CD4-positive, alpha-beta T cell treated with Interleukin-15 for 1 hour (primary cell): ENCODE measurements around the gene VTA1.
"Not testable (repeated sequence)": the region's sequence is repeated elsewhere in the genome, so short reads cannot be mapped to it uniquely, and the experiment has no call there.

Experiments
- DNase-seq: peaks from one replicate; pipeline ENCODE4 v3.0.0-alpha.2; 2020

VTA1 gene

GRCh38 chr6:142229518-142230270 is 82.6 kb downstream of the VTA1 start:
- not testable (repeated sequence) for DNase-seq

- peak; percentile 51 for DNase-seq
Observed at GRCh38 chr6:142232206-142233044, 85.4 kb downstream of the VTA1 start.

GRCh38 chr6:142233945-142234682 is 87.1 kb downstream of the VTA1 start:
- no peak for DNase-seq

- DNase-seq, result no peak
Observed at GRCh38 chr6:142235272-142235671, 88.2 kb downstream of the VTA1 start.

GRCh38 chr6:142235791-142236190 is 88.7 kb downstream of the VTA1 start:
- no peak for DNase-seq

GRCh38 chr6:142236691-142237090 is 89.6 kb downstream of the VTA1 start:
- DNase-seq, result no peak

- no peak for DNase-seq
Observed at GRCh38 chr6:142238881-142239280, 91.8 kb downstream of the VTA1 start.

- DNase-seq, result no peak
Observed at GRCh38 chr6:142240179-142240578, 93.1 kb downstream of the VTA1 start.

- DNase-seq, result no peak
Observed at GRCh38 chr6:142241061-142241460, 94.0 kb downstream of the VTA1 start.

- DNase-seq, result no peak
Observed at GRCh38 chr6:142242269-142242668, 95.2 kb downstream of the VTA1 start.

- no peak for DNase-seq
Observed at GRCh38 chr6:142246960-142247359, 99.9 kb downstream of the VTA1 start.

GRCh38 chr6:142249266-142249665 is 102.2 kb downstream of the VTA1 start:
- DNase-seq, result no peak

GRCh38 chr6:142251930-142252445 is 104.9 kb downstream of the VTA1 start:
- DNase-seq, result no peak

- DNase-seq, result no peak
Observed at GRCh38 chr6:142254513-142254912, 107.5 kb downstream of the VTA1 start.

GRCh38 chr6:142255785-142256184 is 108.7 kb downstream of the VTA1 start:
- DNase-seq, result no peak

GRCh38 chr6:142258305-142258704 is 111.2 kb downstream of the VTA1 start:
- DNase-seq, result no peak

- no peak for DNase-seq
Observed at GRCh38 chr6:142258757-142259156, 111.7 kb downstream of the VTA1 start.

GRCh38 chr6:142260748-142261147 is 113.7 kb downstream of the VTA1 start:
- no peak for DNase-seq

- DNase-seq, result no peak
Observed at GRCh38 chr6:142262231-142262630, 115.2 kb downstream of the VTA1 start.

GRCh38 chr6:142265476-142265875 is 118.4 kb downstream of the VTA1 start:
- DNase-seq, result no peak

- no peak for DNase-seq
Observed at GRCh38 chr6:142266060-142266459, 119.0 kb downstream of the VTA1 start.

- no peak for DNase-seq
Observed at GRCh38 chr6:142271476-142271875, 124.4 kb downstream of the VTA1 start.
